ENCODE measurements around the gene CCDC181. TPM values are rescaled to one million over a fixed set of nuclear protein-coding genes. Genes with fewer than 3 reads are reported as not detected.

The CCDC181 gene
- total RNA-seq, 4 donors from 2014 or later = 2.5 TPM; not detected in 3

DNA sequence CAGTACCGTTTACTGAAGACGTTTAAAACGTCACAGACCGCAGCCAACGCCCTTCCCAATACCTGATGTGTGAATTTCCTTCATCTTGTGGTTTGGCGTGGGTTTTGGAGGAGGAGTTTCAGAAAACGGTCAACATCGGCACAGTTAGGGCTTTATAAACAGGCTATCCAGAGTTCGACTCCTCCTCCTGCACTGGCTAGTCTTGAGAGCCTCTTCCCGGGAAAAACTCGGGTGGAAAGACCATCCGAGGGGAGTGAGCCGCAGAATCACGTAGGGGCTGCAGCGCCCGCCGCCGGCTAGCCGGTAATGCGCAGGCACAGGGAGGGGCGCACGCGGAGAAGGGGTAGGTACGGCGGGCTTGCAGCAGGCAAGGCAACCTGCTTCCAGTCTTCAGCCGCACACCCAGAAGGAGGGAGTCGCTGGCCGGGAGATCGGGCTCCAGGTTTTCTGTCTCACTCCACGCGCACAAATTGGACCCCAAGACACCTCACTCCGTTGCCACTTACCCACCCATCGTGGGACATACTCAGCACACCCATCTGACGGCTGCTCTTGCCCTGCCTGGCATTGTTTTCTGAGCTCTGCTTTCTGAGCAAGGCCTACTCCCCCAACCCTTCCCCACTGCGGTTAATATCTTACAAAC, 33.0 kb upstream of the CCDC181 start:
- H3K4me3 ChIP-seq = peak overlapping the region in 2 of 4 donors; percentile 23 to 35
- no peak for DNase-seq
- no peak for TF ChIP-seq POLR2A (IDR thresholded peaks at IDR 0.05)
- TF ChIP-seq, protein P1, sequence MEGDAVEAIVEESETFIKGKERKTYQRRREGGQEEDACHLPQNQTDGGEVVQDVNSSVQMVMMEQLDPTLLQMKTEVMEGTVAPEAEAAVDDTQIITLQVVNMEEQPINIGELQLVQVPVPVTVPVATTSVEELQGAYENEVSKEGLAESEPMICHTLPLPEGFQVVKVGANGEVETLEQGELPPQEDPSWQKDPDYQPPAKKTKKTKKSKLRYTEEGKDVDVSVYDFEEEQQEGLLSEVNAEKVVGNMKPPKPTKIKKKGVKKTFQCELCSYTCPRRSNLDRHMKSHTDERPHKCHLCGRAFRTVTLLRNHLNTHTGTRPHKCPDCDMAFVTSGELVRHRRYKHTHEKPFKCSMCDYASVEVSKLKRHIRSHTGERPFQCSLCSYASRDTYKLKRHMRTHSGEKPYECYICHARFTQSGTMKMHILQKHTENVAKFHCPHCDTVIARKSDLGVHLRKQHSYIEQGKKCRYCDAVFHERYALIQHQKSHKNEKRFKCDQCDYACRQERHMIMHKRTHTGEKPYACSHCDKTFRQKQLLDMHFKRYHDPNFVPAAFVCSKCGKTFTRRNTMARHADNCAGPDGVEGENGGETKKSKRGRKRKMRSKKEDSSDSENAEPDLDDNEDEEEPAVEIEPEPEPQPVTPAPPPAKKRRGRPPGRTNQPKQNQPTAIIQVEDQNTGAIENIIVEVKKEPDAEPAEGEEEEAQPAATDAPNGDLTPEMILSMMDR (IDR thresholded peaks at IDR 0.05) = no peak
- no peak overlapping the region for H3K27ac ChIP-seq
- H3K27me3 ChIP-seq = no peaks in the 10 kb centered on the region
- H3K4me1 ChIP-seq = peaks cover 0 to 8% (median 0%) of the 10 kb centered on the region in 4 donors
- peaks cover 0 to 8% (median 0%) of the 10 kb centered on the region in 4 donors for H3K9me3 ChIP-seq
- no peaks in the 10 kb centered on the region for H3K36me3 ChIP-seq

DNA sequence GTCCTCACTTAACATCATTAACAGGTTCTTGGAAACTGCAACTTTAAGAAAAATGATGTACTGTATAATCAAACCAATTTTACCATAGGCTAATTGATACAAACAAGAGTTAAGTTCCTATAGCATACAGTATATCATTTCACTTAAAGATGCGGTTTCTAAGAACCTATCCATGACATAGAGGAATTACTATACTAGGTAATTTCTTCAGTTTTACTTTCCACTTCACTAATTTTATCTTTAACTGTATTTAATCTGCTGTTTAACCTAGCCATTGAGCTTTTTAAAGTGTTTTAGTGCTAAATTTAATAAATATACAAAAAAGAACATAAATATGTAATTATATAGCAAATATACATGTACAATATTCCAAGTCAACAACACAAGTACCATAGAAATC, 30.2 kb upstream of the CCDC181 start:
- Histone ChIP-seq H3K4me1 (peaks cover 0 to 8% (median 0%) of the 10 kb centered on the region in 4 donors), H3K4me3 (no peak overlapping the region), H3K27me3 (no peaks in the 10 kb centered on the region), H3K9me3 (peaks cover 0 to 8% (median 0%) of the 10 kb centered on the region in 4 donors), H3K27ac (no peak overlapping the region), H3K36me3 (no peaks in the 10 kb centered on the region)
- no peak for DNase-seq
- no peak for TF ChIP-seq POLR2A (IDR thresholded peaks at IDR 0.05)
- TF ChIP-seq, protein P1 (IDR thresholded peaks at IDR 0.05) = no peak

- no peaks in the 10 kb centered on the region for H3K27me3 ChIP-seq
- no peak overlapping the region for H3K4me3 ChIP-seq
- H3K36me3 ChIP-seq = no peaks in the 10 kb centered on the region
- no peak for DNase-seq
- H3K27ac ChIP-seq = no peak overlapping the region
- H3K9me3 ChIP-seq = peaks cover 0 to 8% (median 0%) of the 10 kb centered on the region in 4 donors
- H3K4me1 ChIP-seq = peaks cover 0 to 13% (median 0%) of the 10 kb centered on the region in 4 donors
- no peak for TF ChIP-seq POLR2A (IDR thresholded peaks at IDR 0.05)
- TF ChIP-seq, protein P1 (IDR thresholded peaks at IDR 0.05) = no peak
Measured at GRCh38 chr1:169456029-169456428, 28.8 kb upstream of the CCDC181 start.

GRCh38 chr1:169452921-169453320, 25.6 kb upstream of the CCDC181 start:
- H3K27me3 ChIP-seq = no peaks in the 10 kb centered on the region
- peaks cover 0 to 8% (median 0%) of the 10 kb centered on the region in 4 donors for H3K9me3 ChIP-seq
- peaks cover 0 to 5% (median 0%) of the 10 kb centered on the region in 4 donors for H3K4me1 ChIP-seq
- H3K4me3 ChIP-seq = no peak overlapping the region
- no peak for DNase-seq
- TF ChIP-seq, protein P1 (IDR thresholded peaks at IDR 0.05) = no peak
- TF ChIP-seq POLR2A (IDR thresholded peaks at IDR 0.05) = no peak
- H3K36me3 ChIP-seq = no peaks in the 10 kb centered on the region
- no peak overlapping the region for H3K27ac ChIP-seq

DNA sequence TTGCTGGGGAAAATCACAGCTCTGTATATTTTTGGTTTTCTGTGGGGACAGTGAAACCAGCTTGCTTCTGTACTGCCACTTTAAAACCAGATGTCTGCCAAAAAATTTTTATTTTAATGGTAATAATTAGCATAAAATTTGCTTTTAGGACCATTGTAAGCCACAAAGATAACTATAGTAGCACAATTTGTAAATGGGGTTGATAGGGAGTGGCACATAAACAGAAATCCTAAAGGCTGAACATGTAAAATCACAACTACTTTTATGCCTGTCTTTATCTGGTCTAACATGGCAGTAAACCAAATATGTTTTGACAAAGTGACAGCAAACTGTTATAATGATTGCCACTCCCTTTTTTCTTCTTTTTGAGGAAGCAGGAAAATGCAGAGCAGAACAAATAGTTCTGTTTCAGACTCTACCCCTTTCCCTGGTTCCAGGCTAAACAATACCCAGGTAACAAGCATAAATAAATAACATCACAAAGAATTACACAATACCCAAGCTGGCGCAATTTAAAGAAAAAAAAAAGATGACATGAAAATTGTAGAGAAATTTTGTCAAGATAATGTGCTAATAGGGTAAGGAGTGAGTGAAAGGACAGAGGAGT, 24.0 kb upstream of the CCDC181 start:
- Histone ChIP-seq H3K36me3 (no peaks in the 10 kb centered on the region), H3K4me3 (no peak overlapping the region), H3K27ac (no peak overlapping the region), H3K27me3 (no peaks in the 10 kb centered on the region), H3K9me3 (no peaks in the 10 kb centered on the region), H3K4me1 (peaks cover 0 to 5% (median 0%) of the 10 kb centered on the region in 4 donors)
- TF ChIP-seq, protein P1 (IDR thresholded peaks at IDR 0.05) = no peak
- no peak for TF ChIP-seq POLR2A (IDR thresholded peaks at IDR 0.05)
- no peak for DNase-seq

Measured in Peyer's patch (tissue), 4 donors.